GM13976 (cell line): ENCODE results near the gene AP1G1.
"Not testable (repeated sequence)": the region's sequence is repeated elsewhere in the genome, so short reads cannot be mapped to it uniquely, and the experiment has no call there.

Experiments
- DNase-seq: peaks from one replicate; pipeline ENCODE4 v3.0.0; 2012; ENCODE audit warnings: low spot score
- in situ Hi-C: fragments of 300-500 bp; cut with MboI; formaldehyde crosslinking; loops from one replicate; pipeline ENCODE4 v1.12.0; 2022; ENCODE audit warnings: low sequenced_read_pairs, mixed read lengths, inconsistent platforms; ENCODE audit not compliant: unreplicated experiment
- TF ChIP-seq, protein P1 (sequence below): IDR thresholded peaks from 2 replicates; pipeline ENCODE4 v1.5.1; 2012; ENCODE audit warnings: borderline replicate concordance, mild to moderate bottlenecking; ENCODE audit not compliant: insufficient read depth; ENCODE audit errors: extremely low read depth, missing control alignments, control extremely low read depth

The AP1G1 gene

DNA sequence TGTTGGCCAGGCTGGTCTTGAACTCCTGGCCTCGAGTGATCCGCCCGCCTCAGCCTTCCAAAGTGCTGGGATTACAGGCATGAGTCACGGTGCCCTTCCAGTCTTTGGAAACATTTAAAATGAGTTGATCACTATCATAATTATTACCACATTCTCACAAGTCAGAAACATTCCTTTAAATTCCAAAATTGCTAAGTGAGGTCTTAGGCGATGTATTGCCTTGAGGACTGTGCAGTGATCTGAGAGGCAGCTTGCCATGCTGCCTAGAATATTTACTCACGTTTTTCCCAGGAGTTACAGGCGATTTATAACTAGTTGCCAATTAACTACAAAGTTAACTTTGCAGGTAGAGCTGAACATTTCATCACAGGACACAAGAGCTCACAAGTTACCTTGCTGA is 31.4 kb upstream of the AP1G1 start:
- TF ChIP-seq, protein P1, sequence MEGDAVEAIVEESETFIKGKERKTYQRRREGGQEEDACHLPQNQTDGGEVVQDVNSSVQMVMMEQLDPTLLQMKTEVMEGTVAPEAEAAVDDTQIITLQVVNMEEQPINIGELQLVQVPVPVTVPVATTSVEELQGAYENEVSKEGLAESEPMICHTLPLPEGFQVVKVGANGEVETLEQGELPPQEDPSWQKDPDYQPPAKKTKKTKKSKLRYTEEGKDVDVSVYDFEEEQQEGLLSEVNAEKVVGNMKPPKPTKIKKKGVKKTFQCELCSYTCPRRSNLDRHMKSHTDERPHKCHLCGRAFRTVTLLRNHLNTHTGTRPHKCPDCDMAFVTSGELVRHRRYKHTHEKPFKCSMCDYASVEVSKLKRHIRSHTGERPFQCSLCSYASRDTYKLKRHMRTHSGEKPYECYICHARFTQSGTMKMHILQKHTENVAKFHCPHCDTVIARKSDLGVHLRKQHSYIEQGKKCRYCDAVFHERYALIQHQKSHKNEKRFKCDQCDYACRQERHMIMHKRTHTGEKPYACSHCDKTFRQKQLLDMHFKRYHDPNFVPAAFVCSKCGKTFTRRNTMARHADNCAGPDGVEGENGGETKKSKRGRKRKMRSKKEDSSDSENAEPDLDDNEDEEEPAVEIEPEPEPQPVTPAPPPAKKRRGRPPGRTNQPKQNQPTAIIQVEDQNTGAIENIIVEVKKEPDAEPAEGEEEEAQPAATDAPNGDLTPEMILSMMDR, result no peak
- DNase-seq, result no peak
- in situ Hi-C loops, result no loop called here

DNA sequence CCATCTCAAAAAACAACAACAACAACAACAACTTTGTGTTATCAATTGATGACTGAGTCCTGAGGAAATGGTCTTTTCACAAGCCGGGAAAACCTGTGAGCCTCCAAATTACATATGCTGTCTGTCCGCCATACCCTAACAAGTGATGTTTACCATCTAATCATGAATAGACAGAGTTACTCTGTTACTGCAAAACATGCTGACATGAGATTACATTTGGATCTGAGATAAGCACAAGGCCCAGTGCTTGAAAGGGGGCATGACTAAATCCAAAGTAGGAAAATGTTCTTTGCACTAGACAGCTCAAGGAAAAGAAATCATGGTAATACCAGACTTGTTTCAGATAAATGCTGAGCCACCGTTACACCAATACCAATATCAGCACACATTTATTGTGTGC is 28.5 kb upstream of the AP1G1 start:
- TF ChIP-seq, protein P1, result no peak
- no peak for DNase-seq
- in situ Hi-C loops, result no loop called here

DNA sequence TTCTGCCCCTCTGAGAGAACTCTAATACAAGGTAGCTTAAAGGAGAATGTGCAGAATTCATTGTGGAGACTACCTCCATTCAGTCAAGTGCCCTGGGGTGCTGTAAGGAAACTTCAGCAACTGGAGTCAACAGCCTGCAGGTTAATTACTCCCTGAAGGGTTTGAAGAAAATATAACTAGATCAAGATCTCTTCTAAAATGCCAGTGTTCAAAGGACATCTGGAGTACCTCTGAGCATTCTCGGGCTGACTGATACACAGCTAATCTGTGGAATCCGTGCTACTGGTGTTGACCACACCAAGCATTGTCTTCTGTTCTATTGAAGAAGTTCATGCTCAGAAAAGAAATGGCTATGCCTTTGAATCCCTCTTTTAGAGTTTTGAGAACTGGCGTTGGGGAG is 25.7 kb upstream of the AP1G1 start:
- in situ Hi-C loops, result no loop called here
- DNase-seq, result no peak
- TF ChIP-seq, protein P1, result no peak

- in situ Hi-C loops, DNase-seq: not testable (repeated sequence)
Measured at GRCh38 chr16:71832112-71832511, 23.5 kb upstream of the AP1G1 start.

DNA sequence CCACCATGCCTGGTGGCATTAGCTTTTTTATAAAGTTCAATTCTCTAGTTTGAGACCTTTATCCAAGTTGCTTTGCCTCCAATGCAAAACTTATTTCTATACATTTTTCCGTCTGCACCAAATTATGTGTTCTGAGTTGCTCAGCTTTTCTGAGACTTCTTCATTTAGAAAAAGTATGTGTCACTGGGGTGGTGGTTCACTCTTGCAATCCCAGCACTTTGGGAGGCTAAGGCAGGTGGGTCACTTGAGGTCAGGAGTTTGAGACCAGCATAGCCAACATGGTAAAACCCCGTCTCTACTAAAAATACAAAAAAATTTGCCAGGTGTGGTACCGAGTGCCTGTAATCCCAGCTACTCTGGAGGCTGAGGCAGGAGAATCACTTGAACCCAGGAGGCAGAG is 23.1 kb upstream of the AP1G1 start:
- in situ Hi-C loops, DNase-seq: not testable (repeated sequence)

- TF ChIP-seq, protein P1, result no peak
- no peak for DNase-seq
- in situ Hi-C loops, result no loop called here
Measured at GRCh38 chr16:71830359-71830758, 21.7 kb upstream of the AP1G1 start.

DNA sequence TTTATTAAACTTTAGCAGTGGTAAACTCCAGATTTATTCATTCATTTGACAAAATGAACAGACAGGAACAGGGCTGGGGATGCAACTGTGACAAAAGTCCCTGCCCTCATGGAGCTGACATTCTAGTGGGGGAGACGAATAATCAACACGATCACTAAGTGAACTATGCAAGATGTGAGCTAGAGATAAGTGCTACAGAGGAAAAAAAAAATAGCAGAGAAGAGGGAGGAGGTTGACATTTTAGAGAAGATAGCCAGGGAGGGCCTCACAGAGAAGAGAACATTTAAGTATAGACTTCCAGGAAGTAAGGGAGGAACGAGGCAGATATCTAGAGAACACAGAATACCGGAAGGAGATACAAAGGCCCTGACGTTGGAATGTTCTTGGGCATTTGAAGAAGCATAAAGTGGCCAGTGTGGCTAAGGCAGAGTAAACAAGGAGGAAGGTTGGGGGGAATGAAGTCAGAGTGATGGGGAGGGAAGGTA is 17.9 kb upstream of the AP1G1 start:
- TF ChIP-seq, protein P1, result no peak
- in situ Hi-C loops, result no loop called here
- no peak for DNase-seq

DNA sequence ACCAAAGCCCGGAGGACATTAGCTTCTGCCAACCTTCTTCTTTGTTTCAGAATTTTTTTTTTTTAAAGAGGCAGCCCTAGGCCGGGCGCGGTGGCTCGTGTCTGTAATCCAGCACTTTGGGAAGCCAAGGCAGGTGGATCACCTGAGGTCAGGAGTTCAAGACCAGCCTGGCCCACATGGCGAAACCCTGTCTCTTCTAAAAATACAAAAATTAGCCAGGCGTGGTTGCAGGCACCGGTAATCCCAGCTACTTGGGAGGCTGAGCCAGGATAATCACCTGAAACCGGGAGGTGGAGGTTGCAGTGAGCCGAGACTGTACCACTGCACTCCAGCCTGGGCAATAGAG is 8.5 kb upstream of the AP1G1 start:
- in situ Hi-C loops, DNase-seq: not testable (repeated sequence)
